ENCODE results near the gene DSP. TPM values are rescaled to one million over a fixed set of nuclear protein-coding genes. Genes with fewer than 3 reads are reported as not detected.

Gene DSP
- total RNA-seq, 1 donor from 2014 or later, result 109 TPM

GRCh38 chr6:7557652-7558051 lies 16.2 kb downstream of the DSP start:
- TF ChIP-seq CTCF (IDR thresholded peaks at IDR 0.05; ENCODE audit: unreplicated experiment), result no peak
- peaks cover 20% of the 10 kb centered on the region for H3K36me3 Mint-ChIP-seq (ENCODE audit: low read depth, unreplicated experiment)
- no peaks in the 10 kb centered on the region for H3K9me3 Mint-ChIP-seq (ENCODE audit: unreplicated experiment)

GRCh38 chr6:7558781-7559180 lies 17.3 kb downstream of the DSP start:
- TF ChIP-seq CTCF (IDR thresholded peaks at IDR 0.05; ENCODE audit: unreplicated experiment), result no peak
- Mint-ChIP-seq H3K27ac (ENCODE audit: unreplicated experiment) (no peak overlapping the region), H3K36me3 (ENCODE audit: low read depth, unreplicated experiment) (peaks cover 22% of the 10 kb centered on the region), H3K4me3 (ENCODE audit: unreplicated experiment) (no peak overlapping the region), H3K4me1 (ENCODE audit: unreplicated experiment) (no peaks in the 10 kb centered on the region), H3K9me3 (ENCODE audit: unreplicated experiment) (no peaks in the 10 kb centered on the region), H3K27me3 (ENCODE audit: unreplicated experiment) (no peaks in the 10 kb centered on the region)
- DNase-seq (ENCODE audit: low spot score), result no peak

More at GRCh38 chr6:7557652-7558051, 16.2 kb downstream of the DSP start:
- no peaks in the 10 kb centered on the region for H3K27me3 Mint-ChIP-seq (ENCODE audit: unreplicated experiment)
- H3K4me1 Mint-ChIP-seq (ENCODE audit: unreplicated experiment), result no peaks in the 10 kb centered on the region
- no peak overlapping the region for H3K27ac Mint-ChIP-seq (ENCODE audit: unreplicated experiment)
- no peak for DNase-seq (ENCODE audit: low spot score)
- no peak overlapping the region for H3K4me3 Mint-ChIP-seq (ENCODE audit: unreplicated experiment)

- Mint-ChIP-seq H3K9me3 (ENCODE audit: unreplicated experiment) (no peaks in the 10 kb centered on the region), H3K4me3 (ENCODE audit: unreplicated experiment) (peak overlapping the region; percentile 17), H3K4me1 (ENCODE audit: unreplicated experiment) (no peaks in the 10 kb centered on the region), H3K27me3 (ENCODE audit: unreplicated experiment) (no peaks in the 10 kb centered on the region), H3K27ac (ENCODE audit: unreplicated experiment) (no peak overlapping the region), H3K36me3 (ENCODE audit: low read depth, unreplicated experiment) (peaks cover 25% of the 10 kb centered on the region)
- DNase-seq (ENCODE audit: low spot score), result no peak
- TF ChIP-seq CTCF (IDR thresholded peaks at IDR 0.05; ENCODE audit: unreplicated experiment), result no peak
Observed at GRCh38 chr6:7559196-7559595, 17.7 kb downstream of the DSP start.

GRCh38 chr6:7559651-7560385 lies 18.3 kb downstream of the DSP start:
- Mint-ChIP-seq H3K4me1 (ENCODE audit: unreplicated experiment) (no peaks in the 10 kb centered on the region), H3K27me3 (ENCODE audit: unreplicated experiment) (no peaks in the 10 kb centered on the region), H3K36me3 (ENCODE audit: low read depth, unreplicated experiment) (peaks cover 27% of the 10 kb centered on the region), H3K27ac (ENCODE audit: unreplicated experiment) (no peak overlapping the region), H3K4me3 (ENCODE audit: unreplicated experiment) (peak overlapping the region; percentile 17), H3K9me3 (ENCODE audit: unreplicated experiment) (no peaks in the 10 kb centered on the region)
- DNase-seq (ENCODE audit: low spot score), result no peak
- TF ChIP-seq CTCF (IDR thresholded peaks at IDR 0.05; ENCODE audit: unreplicated experiment), result no peak

GRCh38 chr6:7561153-7561964 lies 19.9 kb downstream of the DSP start:
- DNase-seq (ENCODE audit: low spot score), result no peak
- H3K4me3 Mint-ChIP-seq (ENCODE audit: unreplicated experiment), result no peak overlapping the region
- no peak for TF ChIP-seq CTCF (IDR thresholded peaks at IDR 0.05; ENCODE audit: unreplicated experiment)
- peaks cover 31% of the 10 kb centered on the region for H3K36me3 Mint-ChIP-seq (ENCODE audit: low read depth, unreplicated experiment)
- H3K27me3 Mint-ChIP-seq (ENCODE audit: unreplicated experiment), result peaks cover 2% of the 10 kb centered on the region
- H3K27ac Mint-ChIP-seq (ENCODE audit: unreplicated experiment), result no peak overlapping the region
- no peaks in the 10 kb centered on the region for H3K9me3 Mint-ChIP-seq (ENCODE audit: unreplicated experiment)
- H3K4me1 Mint-ChIP-seq (ENCODE audit: unreplicated experiment), result no peaks in the 10 kb centered on the region
